Neural cell (in vitro differentiated cells): ENCODE data around the gene KIAA1614. TPM values are rescaled to one million over a fixed set of nuclear protein-coding genes. Genes with fewer than 3 reads are reported as not detected.

Experiments
- H2AFZ ChIP-seq: fragments of 200-600, 300-800 bp; sonication (generic), shearing (Covaris generic); 2 replicates; pipeline ENCODE4 v1.6.0; 2014; ENCODE audit warnings: low read depth, mild to moderate bottlenecking, antibody characterized with exemption, low read length, moderate library complexity
- H3F3A ChIP-seq: fragments of 200-600 bp; shearing (Covaris generic); 2 replicates; pipeline ENCODE4 v1.6.1; 2016; ENCODE audit warnings: mild to moderate bottlenecking, moderate library complexity, mixed read lengths, antibody characterized with exemption, low read length; ENCODE audit not compliant: insufficient read depth, poor library complexity, severe bottlenecking
- H3K27ac ChIP-seq: fragments of 200-600, 300-800 bp; sonication (generic), shearing (Covaris generic); 2 replicates; pipeline ENCODE4 v1.5.1; 2014; ENCODE audit warnings: mild to moderate bottlenecking, low read length, moderate library complexity
- H3K27me3 ChIP-seq: fragments of 300-800, 200-600 bp; sonication (generic), shearing (Covaris generic); 2 replicates; pipeline ENCODE4 v1.6.0; 2014; ENCODE audit warnings: mild to moderate bottlenecking, low read depth, low read length, moderate library complexity; ENCODE audit not compliant: insufficient read depth
- H3K36me3 ChIP-seq: fragments of 300-800, 200-600 bp; sonication (generic), shearing (Covaris generic); 2 replicates; pipeline ENCODE4 v1.5.1; 2014; ENCODE audit warnings: mild to moderate bottlenecking, antibody characterized with exemption, low read length, moderate library complexity; ENCODE audit not compliant: insufficient read depth
- H3K4me2 ChIP-seq: fragments of 300-800, 200-600 bp; sonication (generic), shearing (Covaris generic); 2 replicates; pipeline ENCODE4 v1.6.0; 2014; ENCODE audit warnings: mild to moderate bottlenecking, low read length
- H3K4me3 ChIP-seq: fragments of 300-800, 200-600 bp; sonication (generic), shearing (Covaris generic); 2 replicates; pipeline ENCODE4 v1.5.1; 2014; ENCODE audit warnings: mild to moderate bottlenecking, low read length, moderate library complexity
- H3K79me2 ChIP-seq: fragments of 200-600 bp; shearing (Covaris generic); replicated peaks from 2 replicates; pipeline ENCODE4 v1.6.0; 2014; ENCODE audit warnings: mild to moderate bottlenecking, low read length, moderate library complexity; ENCODE audit not compliant: insufficient read depth
- H3K9ac ChIP-seq: fragments of 300-800, 200-600 bp; sonication (generic), shearing (Covaris generic); 2 replicates; pipeline ENCODE4 v1.6.1; 2016; ENCODE audit warnings: mild to moderate bottlenecking, low read length, mixed read lengths
- H3K9me2 ChIP-seq: fragments of 200-600 bp; shearing (Covaris generic); 2 replicates; pipeline ENCODE4 v1.6.1; 2016; ENCODE audit warnings: mild to moderate bottlenecking, low read length, mixed read lengths; ENCODE audit not compliant: insufficient read depth
- H3K9me3 ChIP-seq: fragments of 200-600, 300-800 bp; sonication (generic), shearing (Covaris generic); 2 replicates; pipeline ENCODE4 v1.6.1; 2016; ENCODE audit warnings: mild to moderate bottlenecking, mixed run types, low read length, moderate library complexity, mixed read lengths
- H4K20me1 ChIP-seq: fragments of 200-600 bp; shearing (Covaris generic); 2 replicates; pipeline ENCODE4 v1.6.1; 2016; ENCODE audit warnings: mild to moderate bottlenecking, mixed run types; ENCODE audit not compliant: insufficient read depth
- CTCF ChIP-seq: fragments of 450-650 bp; IDR thresholded peaks from 2 replicates; pipeline ENCODE4 v1.5.1; 2014; ENCODE audit warnings: antibody characterized with exemption, mild to moderate bottlenecking, moderate library complexity; ENCODE audit not compliant: poor library complexity, severe bottlenecking
- EP300 ChIP-seq: fragments of 450-650 bp; conservative IDR thresholded peaks from 2 replicates; pipeline ENCODE4 v1.6.1; 2014; ENCODE audit warnings: antibody characterized with exemption, mild to moderate bottlenecking, moderate library complexity; ENCODE audit not compliant: poor library complexity, severe bottlenecking
- EZH2 ChIP-seq: fragments of 200-600, 300-800 bp; shearing (Covaris generic), sonication (generic); IDR thresholded peaks from 2 replicates; pipeline ENCODE4 v1.6.1; 2014; ENCODE audit warnings: antibody characterized with exemption, low read length, borderline replicate concordance, mild to moderate bottlenecking; ENCODE audit not compliant: insufficient read depth, poor library complexity, severe bottlenecking
- MXI1 ChIP-seq: fragments of 450-650 bp; conservative IDR thresholded peaks from 2 replicates; pipeline ENCODE4 v1.6.1; 2014; ENCODE audit warnings: antibody characterized with exemption, mild to moderate bottlenecking; ENCODE audit not compliant: poor library complexity, severe bottlenecking
- POLR2AphosphoS5 ChIP-seq: IDR thresholded peaks from 2 replicates; pipeline ENCODE4 v1.6.1; 2012
- RAD21 ChIP-seq: fragments of 450-650 bp; conservative IDR thresholded peaks from 2 replicates; pipeline ENCODE4 v1.6.1; 2014; ENCODE audit warnings: antibody characterized with exemption, mild to moderate bottlenecking, moderate library complexity
- REST ChIP-seq: IDR thresholded peaks from 2 replicates; pipeline ENCODE4 v1.6.1; 2012; ENCODE audit warnings: borderline replicate concordance
- SMC3 ChIP-seq: fragments of 450-650 bp; conservative IDR thresholded peaks from 2 replicates; pipeline ENCODE4 v1.6.1; 2014; ENCODE audit warnings: antibody characterized with exemption, mild to moderate bottlenecking, moderate library complexity; ENCODE audit not compliant: poor library complexity
- TAF1 ChIP-seq: IDR thresholded peaks from 2 replicates; pipeline ENCODE4 v1.6.1; 2012; ENCODE audit warnings: low read depth
- polyA plus RNA-seq: library from polyadenylated mRNA; depleted of rRNA; stranded (reverse); fragments of >200 nt; gene quantifications from 2 replicates; pipeline ENCODE4 v1.2.3, GENCODE V29; 2014

The KIAA1614 gene
- polyA plus RNA-seq, 1 donor from 2014 or later = 0.50 TPM

- H4K20me1 ChIP-seq = no peaks in the 10 kb centered on the region
- no peak overlapping the region for H2AFZ ChIP-seq
- no peak overlapping the region for H3K4me3 ChIP-seq
- H3K9ac ChIP-seq = no peak overlapping the region
- peaks cover 8% of the 10 kb centered on the region for H3K36me3 ChIP-seq
- H3K79me2 ChIP-seq = no peaks in the 10 kb centered on the region
- no peaks in the 10 kb centered on the region for H3K27me3 ChIP-seq
- H3F3A ChIP-seq = no peaks in the 10 kb centered on the region
- TF ChIP-seq EP300 = no peak
- TF ChIP-seq POLR2AphosphoS5 = no peak
- no peak for TF ChIP-seq CTCF
- TF ChIP-seq REST = no peak
- TF ChIP-seq MXI1 = no peak
- TF ChIP-seq RAD21 = no peak
- no peak for TF ChIP-seq SMC3
- no peak for TF ChIP-seq TAF1
- no peak for TF ChIP-seq EZH2
- no peak overlapping the region for H3K27ac ChIP-seq
- H3K9me2 ChIP-seq = no peaks in the 10 kb centered on the region
- no peaks in the 10 kb centered on the region for H3K9me3 ChIP-seq
- H3K4me2 ChIP-seq = no peak overlapping the region
These were observed 38.6 kb downstream of the KIAA1614 start for GRCh38 chr1:180951186-180951745.

GRCh38 chr1:180951836-180952656 lies 39.3 kb downstream of the KIAA1614 start:
- H3K27ac ChIP-seq = no peak overlapping the region
- no peak overlapping the region for H2AFZ ChIP-seq
- peaks cover under 1% of the 10 kb centered on the region for H3K36me3 ChIP-seq
- H3K79me2 ChIP-seq = no peaks in the 10 kb centered on the region
- H3K27me3 ChIP-seq = no peaks in the 10 kb centered on the region
- H3K9me2 ChIP-seq = no peaks in the 10 kb centered on the region
- H3K9ac ChIP-seq = no peak overlapping the region
- H3K4me2 ChIP-seq = no peak overlapping the region
- H3K9me3 ChIP-seq = no peaks in the 10 kb centered on the region
- H4K20me1 ChIP-seq = no peaks in the 10 kb centered on the region
- no peak overlapping the region for H3K4me3 ChIP-seq
- H3F3A ChIP-seq = no peaks in the 10 kb centered on the region
- no peak for TF ChIP-seq MXI1
- TF ChIP-seq POLR2AphosphoS5 = no peak
- TF ChIP-seq RAD21 = no peak
- TF ChIP-seq EZH2 = no peak
- no peak for TF ChIP-seq CTCF
- no peak for TF ChIP-seq TAF1
- no peak for TF ChIP-seq SMC3
